ENCODE data around the gene FIBCD1.

FIBCD1 gene

DNA sequence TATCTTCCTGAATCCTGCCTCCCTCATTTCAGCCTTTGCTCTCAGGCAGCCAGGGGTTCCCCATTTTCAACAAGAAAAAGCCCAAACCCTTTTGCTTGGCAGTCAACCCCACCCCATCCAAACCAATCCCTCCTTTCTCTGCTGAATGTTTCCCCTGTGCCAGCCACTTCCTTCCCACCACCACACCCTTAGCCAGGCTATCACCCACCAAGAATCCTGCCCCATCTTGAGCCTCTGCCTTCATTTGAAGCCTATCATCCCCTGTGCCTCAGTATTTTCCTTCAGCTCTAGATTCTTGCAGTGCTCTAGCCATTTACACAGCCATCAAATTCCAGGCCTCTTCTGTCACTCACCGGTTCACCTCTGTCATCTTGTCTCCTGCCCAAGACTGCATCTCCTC lies 15.3 kb upstream of the FIBCD1 start:
- no peak overlapping the region for H3K27ac ChIP-seq
- TF ChIP-seq, protein P1, sequence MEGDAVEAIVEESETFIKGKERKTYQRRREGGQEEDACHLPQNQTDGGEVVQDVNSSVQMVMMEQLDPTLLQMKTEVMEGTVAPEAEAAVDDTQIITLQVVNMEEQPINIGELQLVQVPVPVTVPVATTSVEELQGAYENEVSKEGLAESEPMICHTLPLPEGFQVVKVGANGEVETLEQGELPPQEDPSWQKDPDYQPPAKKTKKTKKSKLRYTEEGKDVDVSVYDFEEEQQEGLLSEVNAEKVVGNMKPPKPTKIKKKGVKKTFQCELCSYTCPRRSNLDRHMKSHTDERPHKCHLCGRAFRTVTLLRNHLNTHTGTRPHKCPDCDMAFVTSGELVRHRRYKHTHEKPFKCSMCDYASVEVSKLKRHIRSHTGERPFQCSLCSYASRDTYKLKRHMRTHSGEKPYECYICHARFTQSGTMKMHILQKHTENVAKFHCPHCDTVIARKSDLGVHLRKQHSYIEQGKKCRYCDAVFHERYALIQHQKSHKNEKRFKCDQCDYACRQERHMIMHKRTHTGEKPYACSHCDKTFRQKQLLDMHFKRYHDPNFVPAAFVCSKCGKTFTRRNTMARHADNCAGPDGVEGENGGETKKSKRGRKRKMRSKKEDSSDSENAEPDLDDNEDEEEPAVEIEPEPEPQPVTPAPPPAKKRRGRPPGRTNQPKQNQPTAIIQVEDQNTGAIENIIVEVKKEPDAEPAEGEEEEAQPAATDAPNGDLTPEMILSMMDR (conservative IDR thresholded peaks at IDR 0.05; ENCODE audit: low read depth, low read length) = no peak
- H4K20me1 ChIP-seq (ENCODE audit: insufficient read depth) = no peaks in the 10 kb centered on the region
- no peak overlapping the region for H3K4me2 ChIP-seq
- no peak overlapping the region for H3K9ac ChIP-seq
- H3K36me3 ChIP-seq (ENCODE audit: insufficient read depth) = no peaks in the 10 kb centered on the region
- peaks cover 63% of the 10 kb centered on the region for H3K27me3 ChIP-seq (ENCODE audit: insufficient read depth, low read depth)
- H3K4me1 ChIP-seq (ENCODE audit: low read depth, poor library complexity, severe bottlenecking) = no peaks in the 10 kb centered on the region
- no peak overlapping the region for H2AFZ ChIP-seq (ENCODE audit: low read depth)
- H3K79me2 ChIP-seq (ENCODE audit: insufficient read depth, low read depth) = no peaks in the 10 kb centered on the region
- H3K4me3 ChIP-seq (IDR thresholded peaks at IDR 0.05; ENCODE audit: insufficient read depth, low read depth, low read length) = no peak overlapping the region

- Histone ChIP-seq H4K20me1 (ENCODE audit: insufficient read depth) (no peaks in the 10 kb centered on the region), H3K27me3 (ENCODE audit: insufficient read depth, low read depth) (peaks cover 78% of the 10 kb centered on the region), H3K4me1 (ENCODE audit: low read depth, poor library complexity, severe bottlenecking) (no peaks in the 10 kb centered on the region), H3K4me3 (IDR thresholded peaks at IDR 0.05; ENCODE audit: insufficient read depth, low read depth, low read length) (no peak overlapping the region), H3K36me3 (ENCODE audit: insufficient read depth) (no peaks in the 10 kb centered on the region), H2AFZ (ENCODE audit: low read depth) (no peak overlapping the region), H3K79me2 (ENCODE audit: insufficient read depth, low read depth) (no peaks in the 10 kb centered on the region), H3K27ac (no peak overlapping the region), H3K9ac (no peak overlapping the region), H3K4me2 (no peak overlapping the region)
- TF ChIP-seq, protein P1 (conservative IDR thresholded peaks at IDR 0.05; ENCODE audit: low read depth, low read length) = no peak
Observed at GRCh38 chr9:130952065-130952762, 13.2 kb upstream of the FIBCD1 start.

DNA sequence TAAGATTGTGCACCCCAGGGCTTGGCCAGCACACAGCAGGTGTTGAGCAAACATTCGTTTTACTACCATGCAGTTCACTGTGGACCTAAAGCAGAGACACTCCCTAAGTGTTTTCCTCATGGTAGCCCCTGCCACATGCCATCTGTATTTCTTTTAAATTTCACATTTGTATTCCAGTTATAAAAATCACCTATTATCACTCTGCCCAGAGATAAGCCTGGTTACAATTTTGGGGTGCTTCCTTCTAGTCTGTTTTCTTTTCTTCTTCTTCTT lies 10.9 kb upstream of the FIBCD1 start:
- Histone ChIP-seq H4K20me1 (ENCODE audit: insufficient read depth) (no peaks in the 10 kb centered on the region), H3K27me3 (ENCODE audit: insufficient read depth, low read depth) (peaks cover 88% of the 10 kb centered on the region), H3K4me1 (ENCODE audit: low read depth, poor library complexity, severe bottlenecking) (no peaks in the 10 kb centered on the region), H3K4me3 (IDR thresholded peaks at IDR 0.05; ENCODE audit: insufficient read depth, low read depth, low read length) (no peak overlapping the region), H3K27ac (no peak overlapping the region), H3K36me3 (ENCODE audit: insufficient read depth) (no peaks in the 10 kb centered on the region), H3K79me2 (ENCODE audit: insufficient read depth, low read depth) (no peaks in the 10 kb centered on the region), H3K9ac (no peak overlapping the region), H2AFZ (ENCODE audit: low read depth) (no peak overlapping the region), H3K4me2 (no peak overlapping the region)
- TF ChIP-seq, protein P1 (conservative IDR thresholded peaks at IDR 0.05; ENCODE audit: low read depth, low read length) = no peak

- Histone ChIP-seq H3K4me2 (no peak overlapping the region), H2AFZ (ENCODE audit: low read depth) (no peak overlapping the region), H3K4me3 (IDR thresholded peaks at IDR 0.05; ENCODE audit: insufficient read depth, low read depth, low read length) (no peak overlapping the region), H3K36me3 (ENCODE audit: insufficient read depth) (no peaks in the 10 kb centered on the region), H3K27me3 (ENCODE audit: insufficient read depth, low read depth) (peaks cover 94% of the 10 kb centered on the region), H4K20me1 (ENCODE audit: insufficient read depth) (no peaks in the 10 kb centered on the region), H3K27ac (no peak overlapping the region), H3K9ac (no peak overlapping the region), H3K4me1 (ENCODE audit: low read depth, poor library complexity, severe bottlenecking) (no peaks in the 10 kb centered on the region), H3K79me2 (ENCODE audit: insufficient read depth, low read depth) (no peaks in the 10 kb centered on the region)
- TF ChIP-seq, protein P1 (conservative IDR thresholded peaks at IDR 0.05; ENCODE audit: low read depth, low read length) = no peak
Observed at GRCh38 chr9:130949188-130950038, 10.4 kb upstream of the FIBCD1 start.
